H1 (cell line): ENCODE measurements around the gene DOC2A. TPM values are rescaled to one million over a fixed set of nuclear protein-coding genes. Genes with fewer than 3 reads are reported as not detected.

Experiments
- CTCF ChIA-PET: fragments of 300-600 bp; sonication (Branson Sonifier 250); formaldehyde crosslinking; loops from one replicate; lab custom pipeline; 2021; ENCODE audit not compliant: partially characterized antibody; lab: Charles Lee
- POLR2A ChIA-PET: fragments of 300-600 bp; sonication (Branson Sonifier 250); formaldehyde crosslinking; loops from one replicate; lab custom pipeline; 2021; ENCODE audit warnings: inconsistent platforms; ENCODE audit not compliant: partially characterized antibody; lab: Charles Lee
- DNase-seq, 2 experiments: peaks; one replicate each; pipeline versions ENCODE4 v3.0.0 to v3.0.0-alpha.2; 2010 to 2022; ENCODE audit warnings: low spot score in 2 of 2, low read depth in 1 of 2, mixed read lengths in 1 of 2
- FAIRE-seq: peaks from 2 replicates; lab custom pipeline; 2011; peaks lifted over from hg19 to GRCh38; lab: Jason Lieb, UNC
- H2AFZ ChIP-seq: 2 replicates; pipeline ENCODE4 v1.8.1; 2012; ENCODE audit warnings: low read length, inconsistent platforms
- H2AK5ac ChIP-seq: 2 replicates; pipeline ENCODE4 v1.6.1; 2013; ENCODE audit warnings: low read depth, low read length
- H2BK120ac ChIP-seq: replicated peaks from 2 replicates; pipeline ENCODE3; 2013; ENCODE audit warnings: low read depth, low read length, inconsistent platforms
- H2BK12ac ChIP-seq: 2 replicates; pipeline ENCODE4 v1.6.1; 2013; ENCODE audit warnings: low read depth, low read length
- H2BK15ac ChIP-seq: 2 replicates; pipeline ENCODE4 v1.6.1; 2013; ENCODE audit warnings: low read length
- H2BK20ac ChIP-seq: 2 replicates; pipeline ENCODE4 v1.6.1; 2013; ENCODE audit warnings: low read length
- H2BK5ac ChIP-seq: 2 replicates; pipeline ENCODE4 v1.6.1; 2013; ENCODE audit warnings: low read depth, low read length
- H3K14ac ChIP-seq: 2 replicates; pipeline ENCODE4 v1.6.1; 2013; ENCODE audit warnings: inconsistent platforms; ENCODE audit not compliant: insufficient read length
- H3K18ac ChIP-seq: 2 replicates; pipeline ENCODE4 v1.6.1; 2013; ENCODE audit warnings: low read length; ENCODE audit errors: extremely low read depth
- H3K23ac ChIP-seq: 2 replicates; pipeline ENCODE4 v1.6.1; 2013; ENCODE audit warnings: inconsistent platforms; ENCODE audit not compliant: insufficient read length
- H3K23me2 ChIP-seq: 2 replicates; pipeline ENCODE4 v1.6.1; 2013; ENCODE audit warnings: low read depth, low read length
- H3K27ac ChIP-seq: 2 replicates; pipeline ENCODE4 v1.6.1; 2011; ENCODE audit warnings: low read depth, low read length, inconsistent platforms
- H3K27me3 ChIP-seq, 4 experiments: replicated peaks in 1 of 4; 1 replicate in 1 of 4; 2 replicates in 3 of 4; pipeline versions ENCODE4 v1.6.1 to v1.8.1; 2011 to 2013; ENCODE audit warnings: low read length in 3 of 4, mild to moderate bottlenecking in 3 of 4, inconsistent platforms in 2 of 4, mixed read lengths in 2 of 4, moderate library complexity in 1 of 4; ENCODE audit not compliant: control insufficient read depth in 3 of 4, insufficient read depth in 3 of 4; ENCODE audit errors: extremely low read depth in 1 of 4
- H3K36me3 ChIP-seq, 4 experiments: 2 replicates each; pipeline versions ENCODE4 v1.6.1 to v1.8.1; 2011 to 2013; ENCODE audit warnings: mild to moderate bottlenecking in 4 of 4, low read length in 3 of 4, moderate library complexity in 2 of 4, control low read depth in 1 of 4, inconsistent platforms in 1 of 4; ENCODE audit not compliant: insufficient read depth in 4 of 4, control insufficient read depth in 2 of 4
- H3K4ac ChIP-seq: replicated peaks from 2 replicates; pipeline ENCODE3; 2013; ENCODE audit warnings: low read length, low read depth, mixed read lengths, inconsistent platforms; ENCODE audit not compliant: insufficient read length
- H3K4me1 ChIP-seq, 4 experiments: replicated peaks in 1 of 4; 1 replicate in 1 of 4; 2 replicates in 3 of 4; pipeline versions ENCODE4 v1.6.1 to v1.8.1; 2011 to 2013; ENCODE audit warnings: low read length in 3 of 4, inconsistent platforms in 2 of 4, mixed read lengths in 1 of 4; ENCODE audit not compliant: insufficient read depth in 4 of 4, control insufficient read depth in 3 of 4
- H3K4me2 ChIP-seq, 2 experiments: 2 replicates each; pipeline versions ENCODE4 v1.6.1 to v1.8.1; 2011 to 2013; ENCODE audit warnings: low read depth in 2 of 2, low read length in 2 of 2, control low read depth in 1 of 2, inconsistent platforms in 1 of 2, mild to moderate bottlenecking in 1 of 2; ENCODE audit not compliant: insufficient read depth in 1 of 2
- H3K4me3 ChIP-seq, 4 experiments: fragments of 200-600, 300-600 bp in 1 of 4; sonication (generic), shearing (Covaris generic), sonication (Bioruptor Twin) in 1 of 4; 2 replicates each; pipeline versions ENCODE4 v1.5.1 to v1.8.1; 2011 to 2016; ENCODE audit warnings: low read length in 4 of 4, low read depth in 3 of 4, control low read depth in 2 of 4, inconsistent platforms in 2 of 4, mild to moderate bottlenecking in 2 of 4, mixed read lengths in 1 of 4, moderate library complexity in 1 of 4; ENCODE audit not compliant: insufficient read depth in 2 of 4; ENCODE audit errors: extremely low read depth in 1 of 4
- H3K56ac ChIP-seq: replicated peaks from 2 replicates; pipeline ENCODE3; 2013; ENCODE audit warnings: low read depth, mild to moderate bottlenecking, mixed read lengths, low read length, inconsistent platforms; ENCODE audit not compliant: insufficient read length
- H3K79me1 ChIP-seq: 2 replicates; pipeline ENCODE4 v1.6.1; 2013; ENCODE audit warnings: low read depth, low read length, control low read depth
- H3K79me2 ChIP-seq, 2 experiments: 2 replicates each; pipeline versions ENCODE4 v1.6.1 to v1.8.1; 2012 to 2013; ENCODE audit warnings: low read length in 2 of 2, mild to moderate bottlenecking in 2 of 2, inconsistent platforms in 1 of 2; ENCODE audit not compliant: insufficient read depth in 2 of 2, control insufficient read depth in 1 of 2
- H3K9ac ChIP-seq, 4 experiments: replicated peaks in 1 of 4; 1 replicate in 1 of 4; 2 replicates in 3 of 4; pipeline versions ENCODE4 v1.6.1 to v1.8.1; 2011 to 2013; ENCODE audit warnings: low read depth in 3 of 4, low read length in 3 of 4, control low read depth in 2 of 4, mild to moderate bottlenecking in 2 of 4, moderate library complexity in 2 of 4, inconsistent platforms in 1 of 4; ENCODE audit errors: extremely low read depth in 1 of 4
- H3K9me3 ChIP-seq, 2 experiments: 2 replicates each; pipeline versions ENCODE4 v1.6.1 to v1.8.1; 2012 to 2013; ENCODE audit warnings: mild to moderate bottlenecking in 2 of 2, moderate library complexity in 2 of 2, control low read depth in 1 of 2, inconsistent platforms in 1 of 2, low read depth in 1 of 2, low read length in 1 of 2, mixed read lengths in 1 of 2; ENCODE audit not compliant: insufficient read depth in 2 of 2
- H4K20me1 ChIP-seq, 2 experiments: replicated peaks in 1 of 2; 2 replicates each; pipeline versions ENCODE3 to v1.8.1; 2011 to 2013; ENCODE audit warnings: inconsistent platforms in 2 of 2, low read length in 2 of 2, mild to moderate bottlenecking in 1 of 2; ENCODE audit not compliant: insufficient read depth in 2 of 2, control insufficient read depth in 1 of 2
- H4K5ac ChIP-seq: 2 replicates; pipeline ENCODE4 v1.6.1; 2013; ENCODE audit warnings: low read length, low read depth, mixed read lengths, inconsistent platforms; ENCODE audit not compliant: insufficient read length
- H4K8ac ChIP-seq: 2 replicates; pipeline ENCODE4 v1.8.0; 2013; ENCODE audit warnings: mild to moderate bottlenecking, moderate library complexity, low read length, inconsistent platforms; ENCODE audit not compliant: insufficient read depth; ENCODE audit errors: extremely low read depth
- H4K91ac ChIP-seq: replicated peaks from 2 replicates; pipeline ENCODE3; 2013; ENCODE audit warnings: low read length, mixed read lengths, inconsistent platforms; ENCODE audit not compliant: insufficient read length
- ASH2L ChIP-seq: fragments of 200-600, 300-600 bp; sonication (generic); IDR thresholded peaks from one replicate; pipeline ENCODE4 v1.7.1; 2017; ENCODE audit warnings: low read length
- ATF2 ChIP-seq: IDR thresholded peaks from 2 replicates; pipeline ENCODE4 v1.6.1; 2012; ENCODE audit warnings: low read length, inconsistent platforms
- EGR1 ChIP-seq: IDR thresholded peaks from 2 replicates; pipeline ENCODE4 v1.6.1; 2011; ENCODE audit warnings: low read depth, low read length, borderline replicate concordance
- GTF2F1 ChIP-seq: IDR thresholded peaks from 2 replicates; pipeline ENCODE4 v1.6.1; 2012; ENCODE audit warnings: low read depth, low read length, improper control_type of control experiment, borderline replicate concordance
- RFX5 ChIP-seq: IDR thresholded peaks from 2 replicates; pipeline ENCODE4 v1.6.1; 2011; ENCODE audit warnings: low read depth, low read length, improper control_type of control experiment, borderline replicate concordance
- RXRA ChIP-seq: IDR thresholded peaks from 2 replicates; pipeline ENCODE4 v1.6.1; 2011; ENCODE audit warnings: low read depth, mild to moderate bottlenecking, low read length, moderate library complexity; ENCODE audit not compliant: insufficient read depth
- TBP ChIP-seq: IDR thresholded peaks from 2 replicates; pipeline ENCODE4 v1.6.1; 2011; ENCODE audit warnings: low read depth, low read length, improper control_type of control experiment
- USF2 ChIP-seq: IDR thresholded peaks from 2 replicates; pipeline ENCODE4 v1.6.1; 2011; ENCODE audit warnings: low read length, improper control_type of control experiment
- WGBS, 2 experiments: shearing (Covaris generic) in 1 of 2; methylation state at CpG; one replicate each; pipeline versions ENCODE4 v1.1.6 to v1.1.7; 2013 to 2015; ENCODE audit warnings: low lambda C conversion rate in 2 of 2, mixed read lengths in 2 of 2, inconsistent platforms in 1 of 2, low coverage in 1 of 2, missing lambda C conversion rate in 1 of 2; ENCODE audit not compliant: insufficient replicate concordance in 2 of 2, insufficient coverage in 1 of 2, insufficient read length in 1 of 2; ENCODE audit errors: extremely low coverage in 1 of 2, missing lambda C conversion rate in 1 of 2; 5-methylcytosine and 5-hydroxymethylcytosine counted together
- polyA plus RNA-seq, 7 experiments: library from polyadenylated mRNA; depleted of rRNA in 3 of 7; stranded (reverse) in 5 of 7; unstranded in 2 of 7; fragments of >200 nt in 5 of 7; fragments of 200-250 nt in 2 of 7; gene quantifications; 1 replicate in 5 of 7; 2 replicates in 1 of 7; 4 replicates in 1 of 7; pipeline versions ENCODE4 v1.2.1 to v1.2.3, GENCODE V29; 2011 to 2013; ENCODE audit warnings: missing spikeins in 2 of 7, mixed read lengths in 2 of 7
- total RNA-seq: library from RNA; stranded (reverse); fragmentation: NEBNext Ultra II Directional; extraction: Animal tissue kit (Norgen Biotek cat#: 25700); gene quantifications from 2 replicates; pipeline ENCODE4 v1.2.1, GENCODE V29; 2021

DOC2A gene
- total and polyA plus RNA-seq, 2 of the 8 experiments (the other 6 are each of a cell fraction or from before 2014, with no cell fraction given): 13.9 to 20.7 TPM

- peak within 1 kb of the TSS; percentile 61; the same call in 1 of the 2 replicates for H2BK12ac ChIP-seq
- peak; percentile 49 for TF ChIP-seq ASH2L
- TF ChIP-seq RXRA: no peak
- TF ChIP-seq TBP: peak; percentile 70
- no peak for TF ChIP-seq EGR1
- TF ChIP-seq RFX5: no peak
- no peak for TF ChIP-seq USF2
- TF ChIP-seq GTF2F1: no peak
- no peak for TF ChIP-seq ATF2
Measured at GRCh38 chr16:29961479-29962343, 49.1 kb downstream of the DOC2A start, which contains the start of gene TMEM219. TSS of gene TMEM219 (plus strand) at chr16:29962079. CDS start at chr16:29963144, 1,065 bp downstream.

More at GRCh38 chr16:29961479-29962343, 49.1 kb downstream of the DOC2A start, which contains the start of gene TMEM219:
- H4K5ac ChIP-seq: peak within 1 kb of the TSS; percentile 97
- peaks cover 0 to 5% (median 3%) of the 10 kb centered on the region in 4 experiments; a peak in 5 of 7 replicates for H3K4me1 ChIP-seq
- peak within 1 kb of the TSS; percentile 2 for H3K4ac ChIP-seq
- peaks cover 0 to 2% (median 0%) of the 10 kb centered on the region in 4 experiments; a peak in 1 of 7 replicates for H3K27me3 ChIP-seq
- no peaks in the 10 kb centered on the region for H3K79me2 ChIP-seq
- H3K23me2 ChIP-seq: peaks cover 12% of the 10 kb centered on the region
- H3K9me3 ChIP-seq: no peaks in the 10 kb centered on the region
- peak within 1 kb of the TSS; percentile 94 for H2AFZ ChIP-seq
- H3K14ac ChIP-seq: no peak within 1 kb of the TSS
- H4K20me1 ChIP-seq: no peaks in the 10 kb centered on the region
- FAIRE-seq (no peak), DNase-seq (peak in 1 of 2 experiments; percentile 96)
- H3K56ac ChIP-seq: peak within 1 kb of the TSS; percentile 80
- H3K79me1 ChIP-seq: no peaks in the 10 kb centered on the region
- WGBS, 2 experiments: 3% methylated on average over 60 of the region's 75 CpGs; no CpG with 5 or more reads in 1 of the 2 experiments
- peak within 1 kb of the TSS; percentile 82 for H2BK5ac ChIP-seq
- peak within 1 kb of the TSS; percentile 66 to 86 (median 80) for H3K9ac ChIP-seq
- H3K4me3 ChIP-seq: peak within 1 kb of the TSS; percentile 51 to 81 (median 72)
- no peak within 1 kb of the TSS for H2BK120ac ChIP-seq
- H3K23ac ChIP-seq: no peak within 1 kb of the TSS
- H3K36me3 ChIP-seq: peaks cover 0 to 4% (median 0%) of the 10 kb centered on the region in 4 experiments; a peak in 1 of 8 replicates
- H4K8ac ChIP-seq: peak within 1 kb of the TSS; percentile 96
- no peak within 1 kb of the TSS for H2AK5ac ChIP-seq
- peak within 1 kb of the TSS; percentile 75 for H4K91ac ChIP-seq
- CTCF ChIA-PET: interaction anchor here (0.5 to 2.5 kb wide), 13 partner anchors 8 to 730 kb away, joined by 3 to 16 read pairs (median 4); partner anchors contain the start of gene KCTD13
- no peak within 1 kb of the TSS for H2BK20ac ChIP-seq
- POLR2A ChIA-PET: interaction anchor here (0.8 to 3.6 kb wide), 8 partner anchors 10 to 260 kb away, joined by 3 to 33 read pairs (median 4); partner anchors contain the start of genes ASPHD1, KCTD13, TAOK2 and TBX6
- H2BK15ac ChIP-seq: 0 out of 2 replicates have a peak within 1 kb of the TSS, but pooled peaks have one; percentile 61
- H3K18ac ChIP-seq: peak within 1 kb of the TSS; percentile 76
- peak within 1 kb of the TSS; percentile 87 to 93 for H3K4me2 ChIP-seq
- H3K27ac ChIP-seq: peak within 1 kb of the TSS; percentile 91
